K562 (cell line): Measurements from ENCODE around the gene SLC24A3. TPM values are rescaled to one million over a fixed set of nuclear protein-coding genes. Genes with fewer than 3 reads are reported as not detected.
A peak's percentile ranks its signal among the peaks of the same experiment; 100 is the strongest.

Experiments used
- ATAC-seq: fragments of 200-7000 bp; cut with Tn5 transposase; 3 replicates; pipeline ENCODE4 v1.9.1; 2020; ENCODE audit warnings: moderate library complexity
- BruUV-seq: library from RNA; stranded (reverse); fragments of 400-500 nt; replicated peaks from 2 replicates; lab custom pipeline; 2021; lab: Mats Ljungman, UMichigan
- CTCF ChIA-PET: fragments of 300-600 bp; formaldehyde crosslinking; extraction: SDS; loops from one replicate; lab custom pipeline; 2021; ENCODE audit warnings: low intra/inter-chr PET ratio; lab: Yijun Ruan, JAX
- POLR2A ChIA-PET: fragments of 300-600, 350-650 bp; sonication (Branson Sonifier 250); formaldehyde crosslinking; extraction: SDS; loops from one replicate; lab custom pipeline; 2021; ENCODE audit warnings: antibody characterized with exemption, inconsistent platforms; lab: Yijun Ruan, JAX
- DNase-seq, 4 experiments: peaks; one replicate each; pipeline versions ENCODE4 v3.0.0 to v3.0.0-alpha.2; 2011 to 2018; ENCODE audit warnings: low spot score in 3 of 4, mixed read lengths in 3 of 4; ENCODE audit errors: extremely low read depth in 1 of 4
- FAIRE-seq: peaks from 2 replicates; lab custom pipeline; 2011; peaks lifted over from hg19 to GRCh38; lab: Jason Lieb, UNC
- H2AFZ ChIP-seq: 2 replicates; pipeline ENCODE4 v1.6.0; 2011; ENCODE audit warnings: low read depth, low read length, control low read depth, inconsistent platforms
- H3K27ac ChIP-seq: fragments of 200-600 bp; 3 replicates; pipeline ENCODE4 v1.8.0; 2011; ENCODE audit warnings: low read depth, mild to moderate bottlenecking, control low read depth, inconsistent platforms, low read length, moderate library complexity, mixed read lengths; ENCODE audit errors: extremely low read depth
- H3K27me3 ChIP-seq, 2 experiments: fragments of 300-600 bp in 1 of 2; 2 replicates in 1 of 2; 3 replicates in 1 of 2; pipeline versions ENCODE4 v1.6.0 to v1.8.0; 2011; ENCODE audit warnings: inconsistent platforms in 2 of 2, low read length in 2 of 2, mild to moderate bottlenecking in 1 of 2, mixed read lengths in 1 of 2, moderate library complexity in 1 of 2; ENCODE audit not compliant: control insufficient read depth in 2 of 2, insufficient read depth in 2 of 2
- H3K36me3 ChIP-seq: fragments of 300-600 bp; 3 replicates; pipeline ENCODE4 v1.8.0; 2011; ENCODE audit warnings: mild to moderate bottlenecking, low read length, inconsistent platforms; ENCODE audit not compliant: control insufficient read depth, insufficient read depth
- H3K4me1 ChIP-seq, 2 experiments: fragments of 200-600 bp in 1 of 2; replicated peaks in 1 of 2; 2 replicates in 1 of 2; 3 replicates in 1 of 2; pipeline versions ENCODE4 v1.5.1 to v1.8.0; 2011; ENCODE audit warnings: inconsistent platforms in 2 of 2, low read length in 2 of 2, mild to moderate bottlenecking in 1 of 2, mixed read lengths in 1 of 2, moderate library complexity in 1 of 2; ENCODE audit not compliant: control insufficient read depth in 2 of 2, insufficient read depth in 2 of 2
- H3K4me2 ChIP-seq: 2 replicates; pipeline ENCODE4 v1.6.1; 2011; ENCODE audit warnings: low read length, control low read depth, inconsistent platforms, mixed read lengths; ENCODE audit not compliant: insufficient read depth
- H3K4me3 ChIP-seq: fragments of 200-600 bp; sonication (generic), shearing (Covaris generic); 2 replicates; pipeline ENCODE4 v1.5.1; 2016; ENCODE audit warnings: control low read depth, inconsistent platforms
- H3K79me2 ChIP-seq: fragments of 200-600 bp; 3 replicates; pipeline ENCODE4 v1.8.0; 2011; ENCODE audit warnings: low read length, inconsistent platforms; ENCODE audit not compliant: control insufficient read depth, insufficient read depth
- H3K9ac ChIP-seq, 2 experiments: 2 replicates each; pipeline versions ENCODE4 v1.6.0 to v1.6.1; 2011; ENCODE audit warnings: low read depth in 2 of 2, low read length in 2 of 2, control low read depth in 1 of 2, inconsistent platforms in 1 of 2, mild to moderate bottlenecking in 1 of 2, mixed read lengths in 1 of 2; ENCODE audit not compliant: insufficient read depth in 1 of 2
- H3K9me1 ChIP-seq: one replicate; pipeline ENCODE4 v1.6.0; 2011; ENCODE audit warnings: inconsistent platforms, mild to moderate bottlenecking, low read length, moderate library complexity; ENCODE audit not compliant: control insufficient read depth, insufficient read depth
- H3K9me3 ChIP-seq: replicated peaks from 2 replicates; pipeline ENCODE4 v1.5.1; 2011; ENCODE audit warnings: low read depth, low read length, inconsistent platforms; ENCODE audit not compliant: control insufficient read depth, insufficient read depth
- H4K20me1 ChIP-seq: replicated peaks from 2 replicates; pipeline ENCODE4 v1.6.1; 2011; ENCODE audit warnings: low read length, inconsistent platforms, mixed read lengths; ENCODE audit not compliant: control insufficient read depth, insufficient read depth
- C11orf30 ChIP-seq: fragments of 450-650 bp; IDR thresholded peaks from 2 replicates; pipeline ENCODE4 v1.6.1; 2016; ENCODE audit warnings: low read depth, mild to moderate bottlenecking
- CCAR2 ChIP-seq: fragments of 200-400 bp; formaldehyde crosslinking; IDR thresholded peaks from 2 replicates; pipeline ENCODE4 v1.6.1; 2017; ENCODE audit warnings: mild to moderate bottlenecking, low read depth, low read length
- CCNT2 ChIP-seq: IDR thresholded peaks from 2 replicates; pipeline ENCODE4 v1.6.1; 2011; ENCODE audit warnings: borderline replicate concordance, low read depth, mild to moderate bottlenecking, moderate library complexity, mixed read lengths, low read length; ENCODE audit not compliant: insufficient read length; ENCODE audit errors: extremely low read depth
- CREM ChIP-seq: IDR thresholded peaks from 2 replicates; pipeline ENCODE4 v1.6.1; 2014; ENCODE audit warnings: antibody characterized with exemption, low read depth
- CTCF ChIP-seq, 3 experiments: IDR thresholded peaks in 2 of 3; conservative IDR thresholded peaks in 1 of 3; 2 replicates each; pipeline ENCODE4 v1.5.1; 2011 to 2012; ENCODE audit warnings: low read length in 3 of 3, mild to moderate bottlenecking in 3 of 3, control low read depth in 2 of 3, improper control_type of control experiment in 1 of 3, inconsistent platforms in 1 of 3, low read depth in 1 of 3, mixed read lengths in 1 of 3, moderate library complexity in 1 of 3; ENCODE audit not compliant: insufficient read depth in 2 of 3
- GABPB1 ChIP-seq: sonication (generic); formaldehyde crosslinking; IDR thresholded peaks from 2 replicates; pipeline ENCODE4 v1.8.0; 2022; ENCODE audit warnings: mild to moderate bottlenecking, missing genetic modification reagents
- MEIS2 ChIP-seq: fragments of 450-650 bp; IDR thresholded peaks from 2 replicates; pipeline ENCODE4 v1.6.1; 2014; ENCODE audit warnings: mild to moderate bottlenecking; ENCODE audit not compliant: partially characterized antibody
- PBX2 ChIP-seq, 2 experiments: IDR thresholded peaks in 1 of 2; conservative IDR thresholded peaks in 1 of 2; 2 replicates each; pipeline ENCODE4 v1.6.1; 2016; ENCODE audit warnings: low read depth in 2 of 2, mild to moderate bottlenecking in 1 of 2, missing compliant biosample characterization in 1 of 2, missing genetic modification characterization in 1 of 2, moderate library complexity in 1 of 2
- SLC30A9 ChIP-seq: fragments of 250-450 bp; sonication (Bioruptor Pico); IDR thresholded peaks from 2 replicates; pipeline ENCODE4 v1.8.0; 2022; ENCODE audit warnings: mild to moderate bottlenecking, moderate library complexity
- SMAD1 ChIP-seq: fragments of 150-350 bp; IDR thresholded peaks from 2 replicates; pipeline ENCODE4 v1.6.1; 2014; ENCODE audit warnings: low read length, low read depth; ENCODE audit not compliant: partially characterized antibody
- ZNF124 ChIP-seq: sonication (generic); formaldehyde crosslinking; IDR thresholded peaks from 2 replicates; pipeline ENCODE4 v1.8.1; 2022; ENCODE audit warnings: missing genetic modification reagents
- ZNF140 ChIP-seq: fragments of 250-450 bp; sonication (Bioruptor Pico); IDR thresholded peaks from 2 replicates; pipeline ENCODE4 v1.8.0; 2021; ENCODE audit warnings: moderate library complexity, mild to moderate bottlenecking, inconsistent platforms
- ZNF165 ChIP-seq: fragments of 250-450 bp; sonication (Bioruptor Pico); IDR thresholded peaks from 2 replicates; pipeline ENCODE4 v1.4.0; 2020; ENCODE audit warnings: borderline replicate concordance
- ZNF324 ChIP-seq: fragments of 250-450 bp; sonication (Bioruptor Pico); IDR thresholded peaks from 2 replicates; pipeline ENCODE4 v1.4.0; 2020; ENCODE audit warnings: mild to moderate bottlenecking
- ZNF766 ChIP-seq: fragments of 200-800 bp; sonication (Bioruptor generic); conservative IDR thresholded peaks from 2 replicates; pipeline ENCODE4 v1.6.1; 2016; ENCODE audit warnings: missing genetic modification characterization, missing compliant biosample characterization
- WGBS: fragments of 100-300 bp; shearing (Covaris generic); methylation state at CpG from one replicate; pipeline ENCODE4 v1.1.6; 2016; ENCODE audit warnings: low coverage, mixed read lengths; ENCODE audit not compliant: insufficient coverage; ENCODE audit errors: missing lambda C conversion rate; 5-methylcytosine and 5-hydroxymethylcytosine counted together
- in situ Hi-C: fragments of 300-500 bp; cut with MboI; formaldehyde crosslinking; loops from 4 replicates; pipeline ENCODE4 v1.15.0; 2018; ENCODE audit warnings: inconsistent platforms, mixed read lengths
- intact Hi-C: fragments of 100-400 bp; cut with micrococcal nuclease; formaldehyde crosslinking; loops from 2 replicates; pipeline ENCODE4 v1.14.2; 2022
- polyA plus RNA-seq, 8 experiments: library from polyadenylated mRNA; depleted of rRNA in 4 of 8; stranded (reverse) in 5 of 8; unstranded in 3 of 8; fragments of >200 nt; fragmentation: Nextera tagmentation in 2 of 8; fragmentation: Illumina TruSeq in 1 of 8; extraction: Ambion mirVana in 2 of 8; extraction: Trizol in 1 of 8; gene quantifications; 2 replicates each; pipeline versions ENCODE4 v1.2.1 to v1.2.3, GENCODE V29; 2011 to 2014; ENCODE audit warnings: inconsistent platforms in 1 of 8, missing spikeins in 1 of 8
- total RNA-seq, 7 experiments: library from RNA; depleted of rRNA in 6 of 7; stranded (reverse); fragments of >200 nt in 6 of 7; fragmentation: Illumina TruSeq in 2 of 7; extraction: Trizol in 2 of 7; gene quantifications; 2 replicates each; pipeline versions ENCODE4 v1.2.1 to v1.2.3, GENCODE V29; 2011 to 2021; ENCODE audit warnings: low replicate concordance in 1 of 7
- TF ChIP-seq, protein P1 (sequence below): fragments of 450-650 bp; IDR thresholded peaks from 2 replicates; pipeline ENCODE4 v1.6.1; 2016
- TF ChIP-seq, protein P2 (sequence below): fragments of 250-450 bp; sonication (Bioruptor Pico); IDR thresholded peaks from 2 replicates; pipeline ENCODE4 v1.4.0; 2020

The SLC24A3 gene
- total and polyA plus RNA-seq, 9 of the 15 experiments (the other 6 are each of a cell fraction or from before 2014, with no cell fraction given), result not detected

GRCh38 chr20:19223640-19224039, 11.2 kb downstream of the SLC24A3 start:
- intact Hi-C loops, result no loop called here
- Histone ChIP-seq H3K9me3 (no peaks in the 10 kb centered on the region), H3K27ac (no peak overlapping the region), H3K9ac (no peak overlapping the region), H3K4me2 (no peak overlapping the region), H4K20me1 (no peaks in the 10 kb centered on the region), H3K9me1 (no peaks in the 10 kb centered on the region), H3K36me3 (no peaks in the 10 kb centered on the region), H3K79me2 (no peaks in the 10 kb centered on the region), H2AFZ (no peak overlapping the region), H3K4me3 (no peak overlapping the region), H3K27me3 (no peaks in the 10 kb centered on the region), H3K4me1 (no peaks in the 10 kb centered on the region)
- FAIRE-seq (no peak), ATAC-seq (no peak), DNase-seq (no peak)
- in situ Hi-C loops, result loop anchor here (25.0 kb wide), 1 partner anchor 364 kb away; no protein-coding TSS in a partner anchor
- CTCF ChIA-PET, result no interaction called here
- WGBS, result 1% methylated on average over 7 of the region's 7 CpGs
- BruUV-seq, result no TSS peak
- POLR2A ChIA-PET, result no interaction called here
- no peak for TF ChIP-seq CCNT2
- 0 out of 2 replicates have a peak, but pooled peaks have one; percentile 19 for TF ChIP-seq CREM
- no peak for TF ChIP-seq GABPB1 (CRISPR knock-in tag)
- no peak for TF ChIP-seq PBX2 (CRISPR knock-in tag; IDR thresholded peaks at IDR 0.05; ENCODE audit: low read depth)
- peak; percentile 56 for TF ChIP-seq PBX2 (tag; conservative IDR thresholded peaks at IDR 0.05; ENCODE audit: low read depth)
- TF ChIP-seq C11orf30, result no peak
- no peak for TF ChIP-seq ZNF165
- no peak for TF ChIP-seq SLC30A9 (CRISPR knock-in tag)
- TF ChIP-seq ZNF140, result no peak
- TF ChIP-seq, protein P1, sequence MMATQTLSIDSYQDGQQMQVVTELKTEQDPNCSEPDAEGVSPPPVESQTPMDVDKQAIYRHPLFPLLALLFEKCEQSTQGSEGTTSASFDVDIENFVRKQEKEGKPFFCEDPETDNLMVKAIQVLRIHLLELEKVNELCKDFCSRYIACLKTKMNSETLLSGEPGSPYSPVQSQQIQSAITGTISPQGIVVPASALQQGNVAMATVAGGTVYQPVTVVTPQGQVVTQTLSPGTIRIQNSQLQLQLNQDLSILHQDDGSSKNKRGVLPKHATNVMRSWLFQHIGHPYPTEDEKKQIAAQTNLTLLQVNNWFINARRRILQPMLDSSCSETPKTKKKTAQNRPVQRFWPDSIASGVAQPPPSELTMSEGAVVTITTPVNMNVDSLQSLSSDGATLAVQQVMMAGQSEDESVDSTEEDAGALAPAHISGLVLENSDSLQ, result peak; percentile 74
- TF ChIP-seq CTCF (IDR thresholded peaks at IDR 0.05 in 2 of 3, conservative IDR thresholded peaks at IDR 0.05 in 1 of 3; ENCODE audit: insufficient read depth in 2 of 3, low read depth in 1 of 3, low read length in 3 of 3), result no peak
- TF ChIP-seq SMAD1, result no peak
- no peak for TF ChIP-seq ZNF324
- no peak for TF ChIP-seq ZNF124
- TF ChIP-seq MEIS2, result peak; percentile 89
- no peak for TF ChIP-seq ZNF766 (CRISPR knock-in tag)
- TF ChIP-seq, protein P2, sequence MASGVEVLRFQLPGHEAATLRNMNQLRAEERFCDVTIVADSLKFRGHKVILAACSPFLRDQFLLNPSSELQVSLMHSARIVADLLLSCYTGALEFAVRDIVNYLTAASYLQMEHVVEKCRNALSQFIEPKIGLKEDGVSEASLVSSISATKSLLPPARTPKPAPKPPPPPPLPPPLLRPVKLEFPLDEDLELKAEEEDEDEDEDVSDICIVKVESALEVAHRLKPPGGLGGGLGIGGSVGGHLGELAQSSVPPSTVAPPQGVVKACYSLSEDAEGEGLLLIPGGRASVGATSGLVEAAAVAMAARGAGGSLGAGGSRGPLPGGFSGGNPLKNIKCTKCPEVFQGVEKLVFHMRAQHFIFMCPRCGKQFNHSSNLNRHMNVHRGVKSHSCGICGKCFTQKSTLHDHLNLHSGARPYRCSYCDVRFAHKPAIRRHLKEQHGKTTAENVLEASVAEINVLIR, result 0 out of 2 replicates have a peak, but pooled peaks have one; percentile 29
- TF ChIP-seq CCAR2, result no peak
